Activated naive CD4-positive, alpha-beta T cell (primary cell): ENCODE measurements around the gene APLNR.
"Not testable (repeated sequence)": the region's sequence is repeated elsewhere in the genome, so short reads cannot be mapped to it uniquely, and the experiment has no call there.

ENCODE experiments used
- DNase-seq, 4 experiments: peaks; one replicate each; lab custom pipeline; 2025; lab: John Stamatoyannopoulos, UW

The APLNR gene

DNA sequence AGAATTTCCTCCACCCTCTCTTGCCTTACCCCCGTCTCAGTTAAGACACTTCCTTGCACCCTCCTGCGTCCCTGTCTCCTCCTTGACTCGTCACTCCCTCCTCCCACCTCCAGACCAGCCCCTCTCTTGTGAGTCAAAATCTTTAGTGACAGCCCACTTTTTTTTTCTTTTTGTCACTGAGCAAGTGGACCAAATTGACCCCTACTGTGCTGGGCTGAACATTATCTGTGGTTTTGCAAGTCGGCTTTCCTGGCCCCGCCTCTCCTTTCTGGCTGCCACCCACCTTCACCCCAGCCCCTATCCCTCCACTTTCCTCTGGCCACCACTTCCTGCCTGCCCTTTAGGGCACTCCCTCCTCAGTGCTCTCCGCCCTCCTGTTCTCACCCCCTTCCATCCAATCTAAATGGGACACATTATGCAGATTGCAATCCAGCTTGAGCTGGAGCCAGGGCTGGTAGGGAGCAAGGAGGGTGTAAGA, at the start of gene APLNR:
APLNR (minus strand) TSS at position 47 of the 478 bp plus-strand sequence. CDS start 246 bp downstream, outside the sequence.
- no peak for DNase-seq

DNA sequence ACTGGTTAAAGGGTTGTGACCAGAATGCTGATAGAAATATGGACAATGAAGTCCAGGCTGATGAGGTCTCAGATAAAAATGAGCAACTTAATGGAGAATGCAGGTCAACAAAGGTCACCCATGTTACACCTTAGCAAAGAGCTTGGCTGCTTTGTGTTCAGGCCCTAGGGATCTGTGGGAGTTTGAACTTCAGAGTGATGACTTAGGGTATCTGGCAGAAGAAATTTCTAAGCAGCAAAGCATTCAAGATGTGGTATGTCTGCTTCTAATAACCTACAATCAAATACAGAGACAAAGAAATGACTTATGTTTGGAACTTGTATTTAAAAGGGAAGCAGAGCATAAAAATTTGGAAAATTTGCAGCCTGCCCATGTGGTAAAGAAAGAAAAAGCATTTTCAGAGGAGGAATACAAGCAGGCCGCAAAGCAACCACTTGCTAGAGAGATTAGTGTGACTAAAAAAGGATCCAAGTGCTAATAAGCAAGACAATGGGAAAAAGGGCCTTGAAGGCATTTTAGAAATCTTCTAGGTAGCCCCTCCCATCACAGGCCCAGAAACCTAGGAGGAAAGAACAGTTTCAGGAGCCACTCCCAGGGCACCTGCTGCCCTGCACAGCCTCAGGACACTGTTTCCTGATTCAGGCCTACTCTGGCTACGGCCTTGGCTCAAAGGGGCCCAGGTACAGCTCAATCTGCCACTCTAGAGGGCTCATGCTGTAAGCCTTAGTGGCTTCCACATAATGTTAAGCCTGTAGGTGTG, 46.4 kb upstream of the APLNR start:
- no peak for DNase-seq

DNA sequence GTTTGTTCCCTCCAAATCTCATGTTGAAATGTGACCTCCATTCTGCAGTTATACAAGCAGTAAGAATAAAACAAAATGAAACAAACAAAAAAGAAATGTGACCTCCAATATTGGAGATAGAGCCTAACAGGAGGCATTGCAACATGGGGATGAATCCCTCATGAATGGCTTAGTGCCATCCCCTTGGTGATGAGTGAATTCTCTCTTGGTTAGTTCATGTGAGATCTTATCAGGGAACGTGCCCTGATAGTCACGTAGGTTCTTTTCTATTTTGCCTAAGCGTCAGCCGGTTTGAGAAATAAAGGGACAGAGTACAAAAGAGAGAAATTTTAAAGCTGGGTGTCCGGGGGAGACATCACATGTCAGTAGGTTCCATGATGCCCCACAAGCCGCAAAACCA, 44.5 kb upstream of the APLNR start:
- not testable (repeated sequence) for DNase-seq

DNA sequence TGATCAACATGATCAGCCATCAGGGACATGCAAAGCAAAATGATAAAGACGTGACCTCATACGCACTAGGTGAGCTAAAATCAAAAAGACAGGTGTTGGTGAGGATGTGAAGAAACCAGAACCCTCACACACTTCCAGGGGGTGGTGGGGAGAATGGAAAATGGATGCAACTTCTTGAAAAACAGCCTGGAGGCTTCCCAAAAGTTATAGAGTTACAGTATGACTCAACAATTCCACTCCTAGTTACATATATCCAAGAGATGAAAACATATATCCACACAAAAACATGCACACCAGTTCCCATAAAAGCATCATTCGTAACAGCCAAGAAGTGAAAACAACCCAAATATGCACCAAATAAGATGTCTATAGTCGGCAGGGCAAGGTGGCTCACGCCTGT, 42.1 kb upstream of the APLNR start:
- DNase-seq = no peak

DNA sequence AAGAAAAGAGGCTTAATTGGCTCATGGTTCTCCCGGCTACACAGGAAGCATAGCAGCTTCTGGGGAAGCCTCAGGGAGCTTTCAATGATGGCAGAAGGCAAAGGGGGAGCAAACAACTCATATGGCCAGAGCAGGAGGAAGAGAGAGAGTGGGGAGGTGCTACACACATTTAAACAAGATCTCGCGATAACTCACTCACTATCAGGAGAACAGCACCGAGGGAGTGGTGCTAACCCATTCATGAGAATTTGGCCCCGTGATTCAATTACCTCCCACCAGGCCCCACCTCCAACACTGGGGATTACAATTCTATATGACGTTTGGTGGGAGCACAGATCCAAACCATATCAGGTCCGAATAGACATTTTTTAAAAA, 41.7 kb upstream of the APLNR start:
- no peak for DNase-seq

DNA sequence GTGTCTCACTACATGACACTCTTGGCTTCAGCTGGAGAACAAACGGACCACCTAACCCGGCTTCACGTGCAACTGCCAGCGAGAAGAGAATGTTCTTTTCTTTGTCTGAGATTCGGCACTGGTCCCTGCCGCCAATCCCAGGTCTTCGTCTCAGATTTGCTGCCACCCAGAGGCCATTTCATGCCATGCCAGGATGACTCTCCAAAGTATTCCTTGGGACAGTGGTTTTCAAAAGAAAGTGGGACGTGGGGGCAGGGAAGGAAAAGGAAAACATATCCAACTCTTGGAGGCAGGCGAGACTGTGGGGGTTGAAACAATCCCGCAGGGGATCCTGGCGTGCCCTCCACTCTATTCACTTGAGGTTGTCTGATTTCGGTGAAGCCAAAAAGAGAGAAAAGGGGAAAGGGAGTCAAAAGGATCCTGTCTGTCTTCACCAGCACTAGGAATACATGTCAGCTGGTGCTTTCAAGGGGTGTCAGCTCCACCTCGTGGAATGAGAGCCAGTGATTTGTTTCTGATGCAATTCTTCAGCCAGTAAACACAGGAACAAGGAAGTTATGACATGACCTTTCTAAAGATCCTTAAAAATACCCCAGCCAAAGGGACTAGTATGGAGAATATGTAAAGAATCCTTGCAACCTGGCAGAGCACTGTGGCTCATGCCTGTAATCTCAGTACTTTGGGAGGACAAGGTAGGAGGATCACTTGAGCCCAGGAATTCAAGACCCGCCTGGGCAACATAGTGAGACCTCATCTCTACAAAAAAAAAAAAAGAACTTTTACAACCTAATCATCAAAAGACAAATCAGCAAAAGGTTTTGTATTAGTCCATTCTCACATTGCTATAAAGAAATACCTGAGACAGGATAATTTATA, 41.0 kb upstream of the APLNR start:
- DNase-seq = no peak

DNA sequence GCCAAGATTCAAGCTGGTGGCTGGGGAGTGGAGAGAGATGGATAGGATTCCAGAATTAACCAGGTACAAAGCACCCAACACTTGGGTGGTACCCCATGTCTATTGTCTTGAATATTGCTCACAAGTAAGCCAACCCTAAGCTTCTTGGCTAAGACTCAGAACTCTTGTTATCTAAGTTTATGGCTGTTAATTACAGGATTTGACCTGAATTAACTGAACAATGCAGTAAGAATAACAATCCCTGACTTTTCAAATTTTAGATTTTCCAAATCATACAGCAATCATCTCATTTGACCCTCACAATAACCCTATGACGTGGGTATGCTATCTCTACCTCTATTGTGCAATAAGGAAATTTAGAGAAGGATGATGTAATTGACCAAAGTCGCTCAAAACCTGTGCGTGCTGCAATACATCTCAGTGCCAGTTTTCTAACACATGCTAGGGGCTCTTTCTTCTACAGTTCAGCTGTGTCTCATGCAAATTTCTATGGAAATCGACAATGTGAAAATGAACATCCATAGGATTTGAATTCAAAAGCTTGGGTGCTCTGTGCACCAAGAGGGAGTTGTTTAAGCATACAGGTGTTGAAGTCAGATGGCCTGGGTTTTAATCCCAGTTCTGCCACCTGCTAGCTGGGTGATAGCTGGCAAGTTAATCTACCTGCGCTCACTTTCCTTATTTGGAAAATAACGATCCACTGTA, 40.1 kb upstream of the APLNR start:
- no peak for DNase-seq

DNA sequence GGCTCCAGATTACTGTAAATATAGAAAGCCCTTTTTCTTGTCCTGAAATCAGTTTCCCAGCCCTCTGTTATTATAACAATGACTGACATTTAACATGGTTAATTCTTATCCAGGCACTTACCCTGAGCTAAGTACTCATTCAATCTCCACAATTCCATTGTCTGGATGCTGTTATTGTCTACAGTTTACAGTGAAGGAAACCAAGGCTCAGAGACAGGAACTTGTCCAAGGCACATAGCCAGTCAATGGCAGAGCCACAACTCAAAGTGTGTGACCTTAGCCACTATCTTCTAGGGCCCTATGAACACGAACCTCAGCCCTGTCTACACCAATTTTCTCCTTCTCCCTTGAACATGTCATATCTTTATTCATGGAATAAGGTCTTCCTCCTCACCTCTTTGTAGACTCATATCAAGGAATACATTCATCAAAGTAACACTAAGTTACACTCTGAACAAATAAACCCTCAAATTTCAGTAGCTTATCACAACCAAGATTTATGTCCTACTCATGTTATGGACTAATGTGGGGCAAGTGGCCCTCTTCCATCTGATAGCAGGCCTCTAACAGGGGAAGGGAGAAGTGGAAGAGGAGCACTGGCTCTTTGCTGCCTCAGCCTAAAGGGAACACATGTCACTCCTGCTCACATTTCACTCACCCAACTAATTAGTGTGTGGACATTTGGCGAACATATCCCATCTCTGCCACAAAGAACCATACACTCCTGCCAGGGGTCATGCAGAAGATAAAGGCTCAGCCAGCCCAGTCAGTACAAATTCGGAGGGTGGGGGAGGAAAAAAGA, 39.3 kb upstream of the APLNR start:
- DNase-seq = no peak

DNA sequence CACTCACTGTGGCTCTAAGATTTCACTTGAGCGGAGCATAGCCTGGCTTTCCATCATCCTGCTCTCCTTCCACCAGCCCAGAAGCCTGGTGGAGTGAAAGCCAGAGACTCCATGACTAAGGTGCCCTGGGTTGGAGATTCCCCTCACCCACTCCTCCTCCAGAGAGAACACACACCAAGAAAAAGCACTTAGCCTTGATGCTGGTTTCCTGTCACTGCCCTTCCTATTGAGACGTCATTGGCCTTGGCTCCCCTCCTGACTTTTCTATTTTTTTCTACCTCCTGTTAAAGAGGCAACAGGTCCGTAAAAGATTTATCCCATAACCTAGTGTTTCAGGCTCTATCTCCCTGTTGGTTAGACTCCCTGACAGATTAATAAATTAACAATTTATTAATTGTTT, 38.5 kb upstream of the APLNR start:
- no peak for DNase-seq

DNA sequence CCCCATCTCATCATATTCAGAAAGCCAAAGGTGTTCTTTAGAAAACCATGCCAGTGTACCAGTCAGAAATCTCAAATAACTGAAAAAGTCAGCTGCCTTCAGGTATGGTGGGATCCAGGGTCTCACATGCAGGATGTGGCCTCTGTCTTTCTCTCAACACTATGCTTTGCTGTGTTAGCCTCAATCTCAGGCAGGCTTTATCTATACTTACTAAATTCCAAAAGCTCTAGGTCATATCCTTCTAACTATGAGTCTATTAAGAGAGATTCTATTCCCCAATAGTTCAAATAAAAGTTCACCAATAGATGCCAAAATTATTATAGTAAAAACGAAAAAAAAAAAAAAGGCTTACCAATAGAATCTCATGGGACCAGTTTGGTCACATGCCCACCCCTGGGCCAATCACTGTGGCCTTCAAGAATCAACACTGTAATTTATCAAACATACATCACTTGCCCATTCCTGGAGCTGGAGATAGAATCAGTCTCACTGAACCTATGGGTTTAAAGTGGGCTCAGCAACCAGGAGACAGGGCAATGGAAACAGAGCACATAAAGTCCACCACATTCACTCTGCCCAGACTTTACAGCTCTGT, 38.0 kb upstream of the APLNR start:
- DNase-seq = no peak

DNA sequence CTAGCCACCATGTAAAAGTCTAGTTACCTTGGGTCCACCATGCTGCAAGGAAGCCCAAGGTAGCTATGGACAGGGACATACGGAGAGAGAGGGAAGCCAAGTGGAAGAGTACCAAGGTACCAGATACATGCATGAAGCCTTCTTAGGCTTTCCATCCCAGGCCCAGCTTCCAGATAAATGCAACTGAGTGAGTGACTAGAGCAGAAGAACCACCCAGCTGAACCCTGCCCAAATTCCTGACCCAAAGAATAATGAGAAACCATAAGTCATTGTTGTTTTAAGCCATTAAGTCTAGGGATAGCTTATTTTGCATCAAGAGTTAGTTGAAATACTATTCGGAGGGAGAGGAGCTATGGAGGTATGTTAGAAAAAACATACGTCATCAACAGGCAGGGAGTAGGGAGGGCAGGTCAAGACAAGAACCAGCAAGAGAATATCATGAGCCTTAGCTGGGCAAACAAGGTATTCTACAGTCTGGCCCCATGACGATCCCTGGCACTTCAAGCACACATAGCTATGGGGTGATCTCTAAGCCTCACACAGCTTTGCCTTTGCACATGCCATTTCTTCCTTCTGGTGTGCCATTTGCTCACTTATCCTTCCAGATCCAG, 36.5 kb upstream of the APLNR start:
- DNase-seq = no peak

DNA sequence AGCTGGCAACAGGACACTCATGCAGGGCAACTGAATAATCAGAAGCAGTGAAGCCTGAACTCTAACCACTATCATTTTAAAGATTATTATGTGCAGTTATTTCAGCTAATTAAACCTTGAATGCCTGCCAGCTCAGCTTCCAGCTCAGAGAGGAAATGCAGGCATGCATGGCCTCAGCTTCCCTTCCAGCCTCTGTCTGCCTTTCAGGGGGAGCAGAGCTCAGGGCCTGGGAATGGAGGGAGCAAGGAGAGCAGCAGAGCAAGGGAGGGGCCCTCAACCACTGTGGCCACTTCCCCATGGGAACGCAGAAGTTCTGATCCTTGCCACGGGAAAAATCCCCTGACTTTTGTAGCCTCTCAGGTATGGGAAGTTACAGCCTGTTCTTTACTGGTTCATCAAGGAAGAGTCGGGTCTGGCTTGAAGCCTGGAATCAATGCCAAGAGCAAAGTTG, 32.5 kb upstream of the APLNR start:
- DNase-seq = no peak

DNA sequence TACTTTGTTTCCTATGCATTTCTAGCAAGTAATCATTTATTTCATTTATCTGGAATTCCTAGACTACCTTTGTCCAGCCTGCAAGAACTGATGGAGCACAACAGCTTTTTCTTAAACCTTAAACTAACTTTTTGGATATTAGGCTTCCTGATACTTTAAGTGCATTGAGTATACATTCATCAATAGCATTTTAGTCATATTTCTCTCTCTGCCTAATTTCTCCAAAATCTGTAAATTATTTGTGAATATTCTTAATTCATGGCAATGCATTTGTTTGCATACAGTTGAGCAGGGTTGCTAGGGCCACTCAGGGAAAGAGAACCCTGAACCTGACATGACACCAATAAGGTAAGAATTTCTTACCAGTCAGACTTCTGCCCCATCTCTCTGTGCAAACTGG, 29.1 kb upstream of the APLNR start:
- DNase-seq = no peak

DNA sequence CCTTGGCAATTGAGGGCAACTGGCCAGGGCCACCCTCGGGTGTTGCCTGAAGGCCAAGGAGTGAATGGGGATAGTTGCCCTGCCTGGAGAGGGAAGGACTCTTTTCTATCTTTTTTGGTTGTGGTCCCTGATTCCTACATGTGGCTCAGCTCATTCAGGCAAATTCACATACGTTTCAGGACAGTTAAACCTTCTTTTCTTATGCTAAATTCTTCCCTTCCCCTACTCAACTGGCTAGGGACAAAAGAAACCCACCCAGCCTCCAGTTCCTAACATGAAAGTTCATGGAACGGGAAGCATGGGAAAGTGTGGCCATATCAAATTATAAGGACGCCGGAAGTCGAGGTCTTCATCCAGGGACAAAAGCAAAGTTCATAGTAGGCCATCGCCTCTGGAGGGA, 26.3 kb upstream of the APLNR start:
- no peak for DNase-seq

DNA sequence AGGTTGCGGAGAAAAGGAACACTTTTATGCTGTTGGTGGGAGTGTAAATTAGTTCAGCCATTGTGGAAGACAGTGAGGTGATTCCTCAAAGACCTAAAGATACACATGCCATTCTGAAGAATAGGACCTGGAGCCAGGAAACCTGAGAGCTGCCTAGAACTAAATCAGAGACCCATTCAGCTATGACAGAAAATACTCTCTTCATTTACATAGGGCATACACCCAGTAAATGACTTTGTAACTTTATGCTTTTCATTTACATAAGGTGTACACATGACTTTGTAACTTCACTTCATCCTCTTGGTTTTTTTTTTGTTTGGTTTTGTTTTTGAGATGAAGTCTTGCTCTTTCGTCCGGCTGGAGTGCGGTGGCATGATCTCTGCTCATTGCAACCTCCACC, 25.1 kb upstream of the APLNR start:
- DNase-seq = no peak

DNA sequence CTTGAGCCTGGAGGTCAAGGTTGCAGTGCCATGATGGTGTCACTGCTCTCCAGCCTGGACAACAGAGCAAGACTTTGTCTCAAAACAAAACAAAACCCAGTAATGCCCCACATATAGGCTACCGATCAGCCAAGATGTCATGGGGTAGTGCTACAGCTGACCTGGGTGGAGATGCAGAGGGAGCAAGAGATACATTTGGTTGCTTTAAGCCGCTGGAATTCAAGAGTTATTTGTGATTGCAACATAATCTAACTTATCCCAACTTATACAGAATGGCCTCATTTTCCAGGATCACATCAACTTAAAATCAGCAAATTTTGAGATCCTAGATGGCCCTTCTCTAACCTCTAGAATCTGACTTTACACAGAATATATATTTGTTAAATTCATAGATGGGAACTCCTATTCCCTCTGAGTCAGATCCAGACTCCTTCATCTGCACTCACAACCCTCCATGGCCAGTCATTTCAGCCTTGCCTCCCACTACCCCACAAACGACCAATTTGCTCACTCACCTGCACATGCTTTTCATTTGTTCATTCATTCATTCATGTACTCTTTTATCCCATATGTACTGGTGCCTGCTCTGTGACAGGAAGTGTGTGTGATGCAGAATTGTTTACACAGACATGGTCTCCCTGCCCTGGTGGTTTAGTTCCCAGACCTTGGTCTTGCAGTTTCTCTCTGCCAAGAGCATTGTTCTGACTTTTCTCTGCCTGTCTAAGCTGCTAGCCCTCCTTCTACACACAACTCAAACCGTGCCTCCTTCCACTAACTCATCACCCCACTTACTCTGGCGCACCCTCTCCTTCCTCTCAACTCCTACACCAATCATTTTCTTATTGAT, 24.1 kb upstream of the APLNR start:
- no peak for DNase-seq

DNA sequence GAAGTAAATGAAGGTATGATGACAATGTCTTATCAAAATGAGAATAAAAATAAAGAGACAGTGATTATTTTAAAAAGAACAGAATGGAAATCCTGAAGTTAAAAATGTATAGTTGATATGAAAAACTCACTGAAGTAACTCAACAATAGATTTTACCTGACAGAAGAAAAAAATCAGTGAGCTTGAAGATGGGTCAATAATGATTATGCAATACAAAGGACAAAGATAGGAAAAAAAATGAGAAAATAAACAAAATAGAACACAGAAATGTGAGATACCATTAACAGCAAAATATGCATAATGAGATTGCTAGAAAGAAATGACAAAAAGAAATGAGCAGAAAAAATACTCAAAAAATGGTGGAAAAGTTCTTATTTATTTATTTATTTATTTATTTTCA, 19.1 kb upstream of the APLNR start:
- no peak for DNase-seq

DNA sequence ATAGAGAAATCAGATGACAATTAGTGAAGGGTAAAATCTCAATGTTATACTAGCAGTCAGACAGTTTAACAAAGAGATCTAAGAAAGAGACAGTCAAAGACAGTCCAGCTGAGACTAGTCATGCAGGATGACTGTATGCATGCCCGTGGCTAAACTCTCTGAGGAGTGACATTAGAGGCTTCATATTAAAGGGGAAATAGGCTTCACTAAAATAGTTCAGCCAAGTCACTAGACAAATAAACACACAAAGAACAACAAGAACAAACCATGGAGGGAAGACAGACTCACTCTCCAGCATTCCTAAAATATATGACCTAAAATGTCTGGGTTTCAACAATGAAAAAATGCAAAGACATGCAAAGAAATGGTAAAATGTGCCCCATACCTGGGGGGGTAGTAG, 18.6 kb upstream of the APLNR start:
- DNase-seq = no peak

DNA sequence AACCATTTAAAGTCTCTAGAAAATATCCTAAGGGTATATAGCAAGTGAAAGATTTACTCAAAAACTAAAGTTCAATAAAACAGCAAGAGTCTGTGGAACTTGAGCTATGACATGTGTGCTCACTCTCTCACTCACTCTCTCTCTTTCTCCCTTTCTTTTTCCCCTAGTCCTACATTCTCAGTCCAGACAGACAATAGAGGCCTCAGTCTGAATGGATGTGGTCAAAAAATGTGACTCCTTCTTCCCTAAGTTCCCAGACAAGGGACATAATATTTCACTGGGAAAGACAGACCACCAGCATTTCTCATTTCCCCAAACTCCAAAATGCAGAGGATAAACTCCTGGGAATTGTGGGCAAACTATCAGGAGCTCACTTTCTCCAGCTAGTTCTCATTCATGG, 17.6 kb upstream of the APLNR start:
- no peak for DNase-seq
